NCI-H128 (cell line): ENCODE results near the gene BTBD17.

ENCODE experiments used
- DNase-seq: peaks from one replicate; lab custom pipeline; 2025; ENCODE audit not compliant: unreplicated experiment; lab: John Stamatoyannopoulos, UW

BTBD17 gene

DNA sequence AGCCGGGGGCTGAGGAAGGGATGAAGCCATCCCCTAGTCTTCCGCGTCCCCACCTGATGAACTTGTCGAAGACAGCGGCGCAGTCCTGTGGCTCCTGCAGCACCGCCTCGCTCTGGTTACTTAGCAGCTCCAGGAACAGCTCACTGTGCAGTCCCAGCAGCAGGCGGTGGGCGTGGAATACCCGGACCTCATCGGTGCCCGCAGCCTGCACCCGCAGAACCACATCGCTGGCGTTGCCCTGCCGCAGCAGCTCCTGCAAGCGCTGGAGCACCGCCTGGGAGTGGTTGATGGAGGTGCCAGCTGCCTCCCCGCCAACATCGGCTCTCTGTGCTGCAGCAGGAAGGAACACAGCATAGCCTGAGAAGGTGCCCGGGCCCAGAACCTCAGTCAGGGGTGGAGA is 1.8 kb downstream of the BTBD17 start:
- DNase-seq: no peak

DNA sequence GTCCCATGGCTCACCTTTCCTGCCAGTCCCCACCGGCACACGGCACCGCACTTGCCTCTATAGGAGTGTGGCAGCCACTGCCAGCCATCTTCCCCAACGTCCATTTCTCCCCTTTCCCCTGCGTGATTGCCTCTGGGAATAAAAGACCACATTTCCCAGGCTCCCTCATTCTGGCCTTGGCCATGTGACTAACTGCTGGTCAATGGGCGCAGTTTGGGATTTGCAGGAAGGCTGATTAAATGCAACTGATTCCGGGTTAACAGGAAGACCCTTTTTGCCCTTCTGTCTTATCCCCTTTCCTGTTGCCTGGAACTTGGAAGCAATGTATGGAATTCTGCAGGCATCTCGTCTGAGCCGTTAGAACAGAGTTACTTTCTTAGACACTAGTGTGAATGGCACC is 3.0 kb downstream of the BTBD17 start:
- DNase-seq: no peak

DNA sequence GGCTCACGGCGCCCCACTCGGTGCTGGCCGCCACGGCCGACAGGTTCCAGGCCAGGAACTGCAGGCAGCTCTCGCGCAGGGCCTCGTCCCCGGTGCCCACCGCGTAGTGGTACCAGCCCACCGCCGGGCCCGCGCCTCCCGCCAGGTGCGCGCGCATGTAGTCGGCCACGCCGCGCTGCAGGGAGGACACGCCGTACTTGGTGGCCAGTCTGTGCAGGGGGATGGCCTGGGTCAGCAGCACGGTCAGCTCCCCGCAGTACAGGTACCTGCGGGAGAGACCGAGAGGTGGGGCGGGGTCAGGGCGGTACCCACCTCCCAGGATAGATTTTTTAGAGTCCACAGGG is 4.2 kb downstream of the BTBD17 start:
- no peak for DNase-seq

- DNase-seq: no peak
Measured at GRCh38 chr17:74356646-74357465, 4.8 kb downstream of the BTBD17 start.

DNA sequence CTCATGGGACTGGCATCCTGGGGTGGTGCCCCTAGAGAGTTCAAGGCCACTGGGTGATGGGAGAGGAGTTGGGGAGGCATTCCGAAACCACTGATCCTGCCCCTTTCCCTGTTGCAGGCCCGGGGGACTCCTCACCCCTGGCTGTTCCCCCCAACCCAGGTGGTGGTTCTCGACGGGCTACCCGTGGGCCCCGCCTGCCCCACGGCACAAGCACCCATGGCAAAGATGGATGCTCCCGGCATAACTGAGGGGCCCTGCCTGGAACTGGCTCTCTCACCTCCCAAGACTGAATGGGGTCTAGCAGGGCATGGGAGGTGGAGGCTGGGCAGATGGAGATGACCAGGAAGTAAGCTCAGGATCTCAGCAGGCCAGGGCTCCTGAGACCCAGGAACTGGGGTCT is 6.6 kb downstream of the BTBD17 start:
- DNase-seq: no peak

- no peak for DNase-seq
Measured at GRCh38 chr17:74354561-74354960, 7.1 kb downstream of the BTBD17 start.

- no peak for DNase-seq
Measured at GRCh38 chr17:74354123-74354522, 7.5 kb downstream of the BTBD17 start.

DNA sequence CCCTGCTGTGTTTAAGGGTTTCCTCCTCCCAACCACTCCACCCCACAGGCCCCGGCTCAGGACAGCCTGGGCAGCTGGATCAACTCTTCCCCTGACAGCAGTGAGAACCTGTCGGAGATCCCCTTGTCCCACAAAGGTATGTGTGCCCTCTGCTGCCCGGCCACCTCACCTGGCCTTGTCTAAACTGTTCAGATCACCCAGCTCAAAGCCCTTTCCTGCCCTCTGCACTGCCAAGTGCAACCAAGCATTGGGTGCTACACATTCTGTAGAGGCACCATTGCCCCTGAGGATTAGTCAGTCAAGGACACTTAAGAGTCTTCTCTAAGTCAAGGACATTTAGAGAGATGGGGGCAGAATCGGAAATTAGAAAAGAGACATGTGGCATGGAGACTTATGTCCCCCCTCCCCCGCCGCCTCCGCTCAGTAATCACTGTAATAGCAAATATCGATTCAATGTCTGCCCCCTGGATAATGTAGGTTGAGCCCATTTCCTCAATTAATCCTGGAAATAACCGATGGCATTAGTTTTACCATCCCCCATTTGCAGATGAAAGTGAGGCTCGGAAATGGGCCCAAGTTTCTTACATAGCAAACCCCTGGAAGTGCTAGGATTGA is 8.1 kb downstream of the BTBD17 start:
- DNase-seq: no peak

- DNase-seq: no peak
Measured at GRCh38 chr17:74351552-74352210, 10.0 kb downstream of the BTBD17 start.

GRCh38 chr17:74350486-74350885 is 11.2 kb downstream of the BTBD17 start:
- no peak for DNase-seq

DNA sequence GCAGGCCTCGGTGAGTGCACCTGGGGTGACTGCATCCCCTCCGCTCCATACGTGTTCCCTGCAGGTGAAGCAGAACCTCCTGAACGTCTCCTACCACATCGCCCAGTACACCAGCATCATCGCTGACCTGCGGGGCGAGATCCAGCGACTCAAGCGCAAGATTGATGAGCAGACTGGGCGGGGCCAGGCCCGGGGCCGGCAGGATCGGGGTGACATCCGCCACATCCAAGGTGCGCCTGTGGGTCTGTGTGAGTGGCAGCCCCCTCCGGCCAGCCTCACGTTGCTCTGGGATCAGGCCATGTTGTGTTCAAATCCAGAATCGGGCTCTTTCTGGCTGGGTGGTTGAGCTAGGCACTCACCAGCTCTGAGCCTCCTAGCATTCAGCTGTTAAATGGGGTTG is 12.5 kb downstream of the BTBD17 start:
- no peak for DNase-seq

DNA sequence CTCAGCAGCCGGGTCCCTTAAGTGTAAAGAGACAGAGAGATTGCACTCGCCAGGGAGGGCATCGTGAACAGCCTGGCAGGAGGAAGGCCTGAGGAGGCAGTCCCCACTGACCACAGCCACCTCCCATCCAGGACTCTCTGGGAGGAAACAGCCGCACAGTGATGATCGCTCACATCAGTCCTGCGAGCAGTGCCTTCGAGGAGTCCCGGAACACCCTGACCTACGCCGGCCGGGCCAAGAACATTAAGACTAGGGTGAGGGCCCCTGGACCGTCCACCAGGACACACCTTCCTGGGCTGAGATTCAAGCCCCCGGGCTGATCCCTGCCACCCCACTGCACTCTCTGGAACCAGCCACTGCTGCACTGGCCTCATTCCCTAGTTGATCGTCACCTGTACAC is 14.0 kb downstream of the BTBD17 start:
- DNase-seq: no peak

- no peak for DNase-seq
Measured at GRCh38 chr17:74345433-74346241, 16.0 kb downstream of the BTBD17 start.

- no peak for DNase-seq
Measured at GRCh38 chr17:74344658-74345057, 17.0 kb downstream of the BTBD17 start.

DNA sequence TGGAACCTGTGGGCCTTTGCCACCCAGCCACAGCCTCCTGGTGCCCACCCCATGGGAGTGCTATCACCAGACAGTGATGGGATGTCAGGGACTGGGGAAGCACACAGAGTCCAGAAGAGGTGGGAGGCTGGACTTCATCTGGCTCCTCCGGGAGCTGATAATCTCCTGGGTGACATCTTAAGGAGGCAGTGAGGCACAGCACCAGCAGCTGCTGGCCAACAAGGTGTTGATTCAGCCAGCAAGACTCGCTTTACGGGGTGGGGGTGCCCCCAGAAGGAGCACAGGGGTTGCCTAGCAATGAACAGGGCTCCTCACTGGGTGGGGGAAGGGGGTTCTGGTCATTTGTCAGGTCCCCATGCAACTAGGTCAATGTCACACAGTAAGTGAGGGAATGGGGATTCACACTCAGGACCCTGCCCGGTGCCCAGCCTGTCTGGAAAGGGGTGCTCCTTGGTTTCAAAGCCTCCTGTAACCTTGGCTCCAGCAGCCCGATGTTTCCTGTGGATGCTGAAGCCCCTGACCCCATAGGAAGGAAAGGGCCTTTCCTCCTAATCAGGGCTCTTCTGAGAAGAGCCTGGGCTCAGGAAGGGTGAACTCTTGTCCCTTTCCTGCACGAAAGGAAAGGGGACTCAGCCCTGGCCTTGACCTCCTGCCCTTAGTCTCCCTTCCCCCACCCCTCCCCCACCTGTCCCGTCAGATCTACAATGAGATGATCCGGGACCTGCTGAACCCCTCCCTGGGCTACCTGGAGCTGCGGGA is 18.0 kb downstream of the BTBD17 start:
- no peak for DNase-seq

DNA sequence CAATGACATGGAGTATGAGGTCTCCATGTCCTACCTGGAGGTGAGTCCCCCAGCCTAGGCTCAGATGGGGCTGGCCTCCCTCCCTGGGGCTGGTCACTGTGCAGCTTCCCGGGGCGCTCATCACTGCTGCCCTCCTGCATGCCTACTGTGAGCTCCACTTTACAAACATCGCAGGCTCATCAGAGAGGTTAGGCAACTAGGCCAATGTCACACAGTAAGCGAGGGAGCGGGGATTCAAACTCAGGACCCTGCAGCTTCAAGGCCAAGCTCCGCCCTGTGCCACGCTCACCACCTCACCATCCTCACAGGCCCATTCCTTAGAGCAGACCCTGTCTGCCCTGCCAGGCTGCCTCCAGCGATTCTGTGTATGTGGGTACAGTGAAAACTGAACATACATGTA is 18.5 kb downstream of the BTBD17 start:
- DNase-seq: no peak

DNA sequence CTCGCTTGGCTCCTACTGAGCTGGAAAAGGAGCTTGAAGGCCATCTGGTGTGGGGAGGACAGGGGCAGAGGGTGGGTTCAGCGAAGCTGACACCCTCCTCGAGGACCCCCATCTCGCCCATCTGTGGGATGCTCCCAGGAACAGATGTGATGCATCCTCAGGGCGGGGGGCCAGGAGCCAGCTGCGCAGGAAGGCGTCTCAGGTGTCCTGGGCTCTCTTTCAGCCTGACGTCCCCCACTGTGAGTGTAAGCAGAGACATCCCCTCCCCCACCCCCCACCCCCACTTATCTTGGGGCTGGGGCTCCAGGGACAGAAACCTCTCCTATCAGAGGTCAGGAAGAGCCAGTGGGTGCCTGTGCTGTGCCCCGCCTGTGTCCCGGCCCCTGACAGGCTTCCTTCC is 19.4 kb downstream of the BTBD17 start:
- DNase-seq: no peak

DNA sequence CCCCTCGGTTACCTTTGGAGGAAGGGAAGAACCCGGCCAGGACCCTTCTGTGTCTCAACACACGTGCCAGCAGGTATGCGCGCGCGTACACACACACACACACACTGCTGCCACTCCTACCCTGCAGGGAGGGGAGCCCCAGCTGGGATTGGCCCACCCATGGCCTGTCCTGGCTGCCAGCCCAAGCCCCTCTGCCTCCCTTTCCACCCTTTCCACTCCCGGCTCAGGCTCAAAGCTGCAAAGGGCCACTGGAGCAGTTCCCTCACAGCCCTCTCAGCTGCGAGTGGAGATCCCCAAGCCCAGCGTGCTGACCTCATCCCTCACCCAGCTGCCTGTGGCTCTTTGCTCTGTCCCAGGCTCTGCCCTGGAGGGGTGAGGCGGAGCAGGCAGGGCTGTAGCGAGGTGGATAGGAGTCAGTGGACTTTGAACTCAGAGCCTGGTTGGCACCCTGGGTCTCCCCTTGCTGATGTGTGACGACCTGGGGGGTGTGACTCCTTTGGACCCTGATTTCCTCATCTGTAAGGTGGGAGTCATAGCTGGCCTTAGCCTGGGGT is 21.1 kb downstream of the BTBD17 start:
- DNase-seq: no peak

- DNase-seq: no peak
Measured at GRCh38 chr17:74339537-74340195, 22.0 kb downstream of the BTBD17 start.
